HTR-8/SVneo (cell line): ENCODE measurements around the gene TRPV5.

Source experiments
- DNase-seq: peaks from one replicate; pipeline ENCODE4 v3.0.0; 2011; ENCODE audit warnings: low spot score, mixed read lengths; ENCODE audit not compliant: insufficient read length
- FAIRE-seq: peaks from 2 replicates; lab custom pipeline; 2011; peaks lifted over from hg19 to GRCh38; lab: Jason Lieb, UNC

Gene TRPV5

GRCh38 chr7:142860968-142861367, 72.6 kb downstream of the TRPV5 start:
- DNase-seq (no peak), FAIRE-seq (no peak)

- DNase-seq, result no peak
Measured at GRCh38 chr7:142859829-142860228, 73.7 kb downstream of the TRPV5 start.

GRCh38 chr7:142859411-142859810, 74.1 kb downstream of the TRPV5 start:
- DNase-seq (no peak), FAIRE-seq (no peak)

More at GRCh38 chr7:142859829-142860228, 73.7 kb downstream of the TRPV5 start:
- no peak for FAIRE-seq
